IMR-90 (cell line): ENCODE measurements around the gene TCEA2. TPM values are rescaled to one million over a fixed set of nuclear protein-coding genes. Genes with fewer than 3 reads are reported as not detected.

Experiments used
- ATAC-seq: fragments of 200-7000 bp; cut with Tn5 transposase; 2 replicates; pipeline ENCODE4 v1.9.1; 2020; ENCODE audit warnings: low read depth, mild to moderate bottlenecking, moderate library complexity
- BruUV-seq: library from RNA; stranded (reverse); fragments of 400-500 nt; replicated peaks from 2 replicates; lab custom pipeline; 2021; lab: Mats Ljungman, UMichigan
- CTCF ChIA-PET: fragments of 300-600 bp; formaldehyde crosslinking; extraction: SDS; loops from one replicate; lab custom pipeline; 2021; ENCODE audit warnings: antibody characterized with exemption; lab: Yijun Ruan, JAX
- POLR2A ChIA-PET: fragments of 300-600 bp; sonication (Branson Sonifier 250); formaldehyde crosslinking; loops from one replicate; lab custom pipeline; 2022; ENCODE audit warnings: antibody characterized with exemption; ENCODE audit not compliant: unreplicated experiment; lab: Charles Lee
- DNase-seq: peaks from one replicate; pipeline ENCODE4 v3.0.0; 2013
- H2AFZ ChIP-seq: replicated peaks from 2 replicates; pipeline ENCODE3; 2013; ENCODE audit warnings: low read length, mild to moderate bottlenecking; ENCODE audit not compliant: poor library complexity
- H2AK5ac ChIP-seq: 2 replicates; pipeline ENCODE4 v1.6.1; 2013; ENCODE audit warnings: low read depth, low read length, inconsistent platforms
- H2AK9ac ChIP-seq: replicated peaks from 2 replicates; pipeline ENCODE3; 2013; ENCODE audit warnings: mild to moderate bottlenecking, low read depth, low read length, moderate library complexity; ENCODE audit not compliant: poor library complexity
- H2BK120ac ChIP-seq: 2 replicates; pipeline ENCODE4 v1.6.1; 2013; ENCODE audit warnings: low read depth, low read length, inconsistent platforms
- H2BK15ac ChIP-seq: 3 replicates; pipeline ENCODE4 v1.6.1; 2013; ENCODE audit warnings: low read depth, low read length, inconsistent platforms
- H2BK20ac ChIP-seq: 2 replicates; pipeline ENCODE4 v1.6.1; 2013; ENCODE audit warnings: low read depth, mild to moderate bottlenecking, inconsistent platforms, low read length, moderate library complexity
- H2BK5ac ChIP-seq: 2 replicates; pipeline ENCODE4 v1.6.1; 2013; ENCODE audit warnings: mild to moderate bottlenecking, low read depth, low read length, inconsistent platforms; ENCODE audit not compliant: poor library complexity, severe bottlenecking
- H3K14ac ChIP-seq: replicated peaks from 2 replicates; pipeline ENCODE4 v1.6.1; 2013; ENCODE audit warnings: low read depth, low read length, inconsistent platforms
- H3K18ac ChIP-seq: 2 replicates; pipeline ENCODE4 v1.6.1; 2013; ENCODE audit warnings: low read depth, low read length, control low read depth
- H3K23ac ChIP-seq: 2 replicates; pipeline ENCODE4 v1.6.1; 2013; ENCODE audit warnings: low read depth, low read length, inconsistent platforms
- H3K27ac ChIP-seq: 2 replicates; pipeline ENCODE4 v1.5.1; 2013; ENCODE audit warnings: mild to moderate bottlenecking, control low read depth, low read length; ENCODE audit not compliant: insufficient read depth
- H3K27me3 ChIP-seq: 2 replicates; pipeline ENCODE4 v1.6.1; 2013; ENCODE audit warnings: low read length; ENCODE audit not compliant: control insufficient read depth, insufficient read depth
- H3K36me3 ChIP-seq: 2 replicates; pipeline ENCODE4 v1.6.1; 2013; ENCODE audit warnings: low read length, mixed read lengths; ENCODE audit not compliant: control insufficient read depth, insufficient read depth
- H3K4ac ChIP-seq: 2 replicates; pipeline ENCODE4 v1.6.1; 2013; ENCODE audit warnings: low read depth, low read length, inconsistent platforms
- H3K4me1 ChIP-seq: 2 replicates; pipeline ENCODE4 v1.6.1; 2013; ENCODE audit warnings: low read length, mixed read lengths; ENCODE audit not compliant: control insufficient read depth, insufficient read depth
- H3K4me2 ChIP-seq: 2 replicates; pipeline ENCODE4 v1.6.1; 2013; ENCODE audit warnings: low read depth, mild to moderate bottlenecking, control low read depth, low read length, moderate library complexity
- H3K4me3 ChIP-seq: 2 replicates; pipeline ENCODE4 v1.5.1; 2013; ENCODE audit warnings: low read depth, mild to moderate bottlenecking, control low read depth, low read length, moderate library complexity; ENCODE audit not compliant: insufficient read depth
- H3K56ac ChIP-seq: 2 replicates; pipeline ENCODE4 v1.6.1; 2013; ENCODE audit warnings: low read length, inconsistent platforms; ENCODE audit not compliant: insufficient read depth; ENCODE audit errors: extremely low read depth
- H3K79me1 ChIP-seq, 2 experiments: 2 replicates each; pipeline ENCODE4 v1.6.1; 2013; ENCODE audit warnings: low read length in 2 of 2, inconsistent platforms in 1 of 2, low read depth in 1 of 2
- H3K9ac ChIP-seq: 2 replicates; pipeline ENCODE4 v1.6.1; 2013; ENCODE audit warnings: low read depth, low read length, control low read depth
- H3K9me1 ChIP-seq: 2 replicates; pipeline ENCODE4 v1.6.1; 2013; ENCODE audit warnings: low read length, inconsistent platforms; ENCODE audit not compliant: insufficient read depth
- H3K9me3 ChIP-seq: 2 replicates; pipeline ENCODE4 v1.6.1; 2013; ENCODE audit warnings: low read length; ENCODE audit not compliant: control insufficient read depth, insufficient read depth
- H4K20me1 ChIP-seq: 2 replicates; pipeline ENCODE4 v1.6.1; 2013; ENCODE audit warnings: low read length, inconsistent platforms; ENCODE audit not compliant: insufficient read depth
- H4K5ac ChIP-seq: 2 replicates; pipeline ENCODE4 v1.6.1; 2013; ENCODE audit warnings: mild to moderate bottlenecking, low read depth, low read length, control low read depth
- H4K8ac ChIP-seq, 2 experiments: 2 replicates each; pipeline ENCODE4 v1.6.1; 2013; ENCODE audit warnings: low read depth in 2 of 2, low read length in 2 of 2, control low read depth in 1 of 2, inconsistent platforms in 1 of 2
- H4K91ac ChIP-seq: 2 replicates; pipeline ENCODE4 v1.6.1; 2013; ENCODE audit warnings: low read depth, low read length, inconsistent platforms; ENCODE audit not compliant: insufficient read depth
- ELK1 ChIP-seq: fragments of 150-350 bp; IDR thresholded peaks from 2 replicates; pipeline ENCODE4 v1.6.1; 2016; ENCODE audit warnings: low read depth, mild to moderate bottlenecking, low read length, moderate library complexity, borderline replicate concordance
- FOS ChIP-seq: fragments of 150-350 bp; IDR thresholded peaks from 2 replicates; pipeline ENCODE4 v1.6.1; 2016; ENCODE audit warnings: low read depth, low read length
- WGBS, 2 experiments: methylation state at CpG; one replicate each; pipeline versions ENCODE4 v1.1.5 to v1.1.7; 2013; ENCODE audit warnings: missing lambda C conversion rate in 2 of 2; ENCODE audit not compliant: insufficient read length in 1 of 2; ENCODE audit errors: extremely low coverage in 2 of 2; 5-methylcytosine and 5-hydroxymethylcytosine counted together
- dilution Hi-C: fragments of 300-500 bp; cut with HindIII; formaldehyde crosslinking; loops from one replicate; pipeline ENCODE4 v1.14.3; 2018; ENCODE audit warnings: low sequenced_read_pairs; ENCODE audit not compliant: unreplicated experiment
- in situ Hi-C: fragments of 300-500 bp; cut with MboI; formaldehyde crosslinking; loops from 3 replicates; pipeline ENCODE4 v1.14.3; 2019; ENCODE audit warnings: low sequenced_read_pairs, inconsistent platforms, mixed read lengths
- intact Hi-C: fragments of 100-400 bp; cut with micrococcal nuclease; formaldehyde crosslinking; loops from 2 replicates; pipeline ENCODE4 v1.10.0; 2022
- polyA plus RNA-seq, 3 experiments: library from polyadenylated mRNA; depleted of rRNA; stranded (reverse); fragments of >200 nt; gene quantifications; 2 replicates each; pipeline ENCODE4 v1.2.3, GENCODE V29; 2012; ENCODE audit warnings: low replicate concordance in 1 of 3
- total RNA-seq: library from RNA; depleted of rRNA; stranded (reverse); fragments of >200 nt; gene quantifications from 2 replicates; pipeline ENCODE4 v1.2.3, GENCODE V29; 2012

The TCEA2 gene
- total and polyA plus RNA-seq, 2 of the 4 experiments (the other 2 are of a cell fraction) = 9.3 to 30.0 TPM

- intact Hi-C loops = no loop called here
- POLR2A ChIA-PET = no interaction called here
- no peak overlapping the region for H2AK5ac ChIP-seq
- no peak overlapping the region for H3K56ac ChIP-seq
- H3K9me3 ChIP-seq = no peaks in the 10 kb centered on the region
- 92% methylated on average over 16 of the region's 24 CpGs; no CpG with 5 or more reads in 1 of the 2 experiments for WGBS, 2 experiments
- no peak overlapping the region for H4K8ac ChIP-seq
- H3K4me1 ChIP-seq = no peaks in the 10 kb centered on the region
- dilution Hi-C loops = no loop called here
- H3K36me3 ChIP-seq = peaks cover 78% of the 10 kb centered on the region
- H3K9me1 ChIP-seq = no peaks in the 10 kb centered on the region
- H3K4me2 ChIP-seq = no peak overlapping the region
- TF ChIP-seq ELK1 = no peak
- TF ChIP-seq FOS = no peak
- ATAC-seq = no peak
- CTCF ChIA-PET = interaction anchor here (1.1 kb wide), 1 partner anchor 10 kb away, joined by 3 read pairs; no protein-coding TSS in a partner anchor
- H3K4ac ChIP-seq = no peak overlapping the region
- H2BK20ac ChIP-seq = no peak overlapping the region
- no peak for DNase-seq
- no peak overlapping the region for H2BK15ac ChIP-seq
- H3K4me3 ChIP-seq = no peak overlapping the region
- no peak overlapping the region for H3K14ac ChIP-seq
- peaks cover 3% of the 10 kb centered on the region; the same call in 1 of the 2 replicates for H4K20me1 ChIP-seq
- no peak overlapping the region for H3K9ac ChIP-seq
- H2AFZ ChIP-seq = no peak overlapping the region
- H2BK5ac ChIP-seq = no peak overlapping the region
- H2BK120ac ChIP-seq = no peak overlapping the region
- no peak overlapping the region for H4K5ac ChIP-seq
- no peak overlapping the region for H4K91ac ChIP-seq
- H2AK9ac ChIP-seq = no peak overlapping the region
- H3K27me3 ChIP-seq = no peaks in the 10 kb centered on the region
- in situ Hi-C loops = no loop called here
- no peak overlapping the region for H3K27ac ChIP-seq
- BruUV-seq = no TSS peak
- no peak overlapping the region for H3K18ac ChIP-seq
- no peak overlapping the region for H3K23ac ChIP-seq
- H3K79me1 ChIP-seq = peaks cover 0 to 3% of the 10 kb centered on the region in 2 experiments; a peak in 2 of 4 replicates
These were observed 34.9 kb upstream of the TCEA2 start for GRCh38 chr20:64027981-64028685.
